ENCODE measurements around the gene CFDP1.

Gene CFDP1

GRCh38 chr16:75317532-75317931, 115.8 kb downstream of the CFDP1 start:
- DNase-seq = no peak

DNA sequence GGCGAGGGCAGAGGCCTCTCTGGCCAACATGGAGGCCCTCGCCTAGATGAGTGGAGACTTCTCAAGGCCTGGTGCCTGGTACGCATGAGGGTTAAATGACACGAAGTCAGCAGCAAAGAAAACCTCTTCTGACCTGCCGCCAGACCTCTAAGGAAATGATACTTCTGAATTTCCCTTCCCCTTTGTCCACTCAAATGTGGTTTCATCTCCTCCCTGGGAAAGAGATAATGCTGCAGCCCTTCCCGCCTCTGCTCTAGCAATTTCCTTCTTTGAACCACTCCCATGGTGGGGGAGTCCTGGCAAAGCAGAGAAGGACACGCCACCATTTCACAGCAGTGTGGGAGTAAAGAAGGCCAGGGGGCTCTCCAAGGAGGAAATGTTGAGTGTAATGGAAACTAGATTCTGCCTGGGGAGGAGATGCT, 116.2 kb downstream of the CFDP1 start:
- peak; percentile 27 to 28 for DNase-seq

- DNase-seq = no peak
These were observed 117.6 kb downstream of the CFDP1 start for GRCh38 chr16:75315539-75316306.

GRCh38 chr16:75312875-75313274, 120.4 kb downstream of the CFDP1 start:
- no peak for DNase-seq

DNA sequence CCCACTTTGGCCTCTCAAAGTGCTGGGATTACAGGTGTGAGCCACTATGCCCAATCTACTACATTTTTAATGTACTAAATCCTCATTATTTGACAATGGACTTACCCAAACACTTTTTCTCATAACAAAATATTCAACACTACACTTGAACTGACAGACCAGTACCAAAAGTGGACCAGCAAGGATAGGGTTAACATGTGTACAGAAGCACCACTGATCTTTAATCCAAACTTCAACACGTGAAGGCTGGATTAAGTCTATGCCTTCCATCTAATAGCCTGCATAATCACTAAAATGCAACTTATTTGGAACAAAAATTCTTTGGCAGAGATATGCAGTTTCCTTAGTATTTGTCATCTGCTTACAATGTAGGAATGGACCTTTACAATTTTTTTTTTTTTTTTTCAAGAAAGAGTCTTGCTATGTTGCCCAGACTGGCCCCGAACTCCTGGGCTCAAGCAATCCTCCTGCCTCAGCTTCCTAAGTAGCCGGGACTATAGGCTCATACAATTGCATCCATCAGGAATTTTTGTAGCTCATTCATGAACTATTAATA, 121.8 kb downstream of the CFDP1 start:
- no peak for DNase-seq

DNA sequence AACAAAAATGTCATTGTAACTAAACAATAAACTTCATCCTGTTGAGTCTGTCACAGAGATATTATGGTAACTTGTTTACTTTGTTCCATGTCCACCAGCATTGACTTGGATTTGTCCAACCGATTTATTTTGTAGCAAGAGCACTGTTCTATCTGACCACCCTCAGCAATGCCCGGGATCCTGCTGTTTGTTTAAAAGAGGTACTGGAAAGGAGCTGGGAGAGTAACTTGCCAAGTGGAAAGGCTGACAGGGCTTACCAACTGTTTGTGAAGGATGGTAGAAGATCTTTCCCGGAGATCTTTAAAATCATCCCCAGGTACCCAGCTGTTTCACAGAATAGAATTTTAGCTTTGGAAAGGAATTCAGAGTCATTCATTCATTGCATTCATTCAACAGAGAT, 122.8 kb downstream of the CFDP1 start:
- no peak for DNase-seq

DNA sequence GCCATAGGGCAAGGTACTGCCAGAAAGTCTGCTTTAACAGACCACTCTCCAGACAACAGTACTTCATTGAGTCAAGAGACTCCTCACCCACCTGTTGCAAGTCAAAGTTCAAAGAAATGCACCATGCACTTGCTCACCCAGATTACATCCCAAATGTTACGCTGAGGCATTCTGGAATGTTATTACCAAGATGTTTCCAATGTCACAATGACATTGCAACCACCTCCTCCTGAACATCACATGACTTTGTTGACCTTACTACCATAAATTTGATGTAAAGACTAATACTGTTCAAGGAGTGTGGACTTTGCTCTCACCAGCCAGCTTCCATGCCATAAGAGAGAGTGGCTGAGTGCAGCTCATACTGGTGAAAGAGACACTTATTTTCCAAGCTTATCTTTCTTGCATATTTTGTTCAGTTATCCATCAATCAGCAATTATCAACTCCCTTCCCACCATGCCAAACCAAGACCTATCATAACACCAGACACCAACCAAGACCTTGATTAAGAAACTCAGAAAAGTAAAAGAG, 123.3 kb downstream of the CFDP1 start:
- DNase-seq = no peak

GRCh38 chr16:75309156-75309555, 124.1 kb downstream of the CFDP1 start:
- no peak for DNase-seq

GRCh38 chr16:75308011-75308410, 125.3 kb downstream of the CFDP1 start:
- DNase-seq = no peak

DNA sequence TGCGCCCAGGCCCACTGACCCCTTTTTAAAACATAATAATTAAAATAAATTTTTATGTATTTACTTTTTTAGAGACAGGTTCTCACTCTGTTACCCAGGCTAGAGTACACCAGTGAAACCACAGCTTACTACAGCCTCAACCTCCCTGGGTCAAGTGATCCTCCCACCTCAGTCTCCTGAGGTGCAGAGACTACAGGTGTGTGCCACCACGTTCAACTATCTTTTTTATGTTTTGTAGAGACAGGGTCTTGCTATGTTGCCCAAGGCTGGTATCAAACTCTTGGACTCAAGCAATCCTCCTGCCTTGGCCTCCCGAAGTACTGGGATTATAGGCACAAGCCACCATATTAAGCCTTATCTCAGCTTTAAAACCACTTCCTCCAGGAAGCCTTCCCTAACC, 125.8 kb downstream of the CFDP1 start:
- no peak for DNase-seq

DNA sequence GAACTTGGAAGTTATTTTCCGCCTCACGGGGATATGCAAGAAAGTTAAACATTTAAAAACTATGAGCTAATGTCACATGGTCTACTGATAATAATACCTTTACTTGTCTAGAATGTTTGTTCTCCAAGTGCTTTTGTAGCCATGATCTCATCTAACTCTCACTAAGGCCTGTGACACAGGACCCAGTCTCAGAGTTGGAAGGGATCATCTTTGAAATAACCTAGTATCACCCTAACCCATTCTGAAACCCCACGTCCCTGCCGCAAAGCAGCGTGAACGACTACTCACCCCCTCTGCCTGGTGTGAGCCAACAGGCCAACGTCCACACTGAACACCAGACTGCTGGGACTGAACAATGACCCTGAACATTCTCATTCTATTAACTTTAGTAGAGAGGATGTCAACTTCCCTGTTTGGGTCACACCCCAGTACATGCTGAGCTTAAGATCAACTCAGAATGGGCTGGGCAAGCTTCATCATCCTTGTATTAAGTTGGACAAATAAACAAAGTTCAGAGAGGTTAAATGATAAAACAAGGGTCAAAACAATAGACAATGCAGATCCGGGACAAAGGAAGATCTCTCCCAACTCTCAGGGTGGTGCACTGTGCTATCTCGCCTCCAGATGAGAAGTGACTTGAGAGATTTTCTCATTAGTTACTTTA, 127.1 kb downstream of the CFDP1 start:
- DNase-seq = no peak

DNA sequence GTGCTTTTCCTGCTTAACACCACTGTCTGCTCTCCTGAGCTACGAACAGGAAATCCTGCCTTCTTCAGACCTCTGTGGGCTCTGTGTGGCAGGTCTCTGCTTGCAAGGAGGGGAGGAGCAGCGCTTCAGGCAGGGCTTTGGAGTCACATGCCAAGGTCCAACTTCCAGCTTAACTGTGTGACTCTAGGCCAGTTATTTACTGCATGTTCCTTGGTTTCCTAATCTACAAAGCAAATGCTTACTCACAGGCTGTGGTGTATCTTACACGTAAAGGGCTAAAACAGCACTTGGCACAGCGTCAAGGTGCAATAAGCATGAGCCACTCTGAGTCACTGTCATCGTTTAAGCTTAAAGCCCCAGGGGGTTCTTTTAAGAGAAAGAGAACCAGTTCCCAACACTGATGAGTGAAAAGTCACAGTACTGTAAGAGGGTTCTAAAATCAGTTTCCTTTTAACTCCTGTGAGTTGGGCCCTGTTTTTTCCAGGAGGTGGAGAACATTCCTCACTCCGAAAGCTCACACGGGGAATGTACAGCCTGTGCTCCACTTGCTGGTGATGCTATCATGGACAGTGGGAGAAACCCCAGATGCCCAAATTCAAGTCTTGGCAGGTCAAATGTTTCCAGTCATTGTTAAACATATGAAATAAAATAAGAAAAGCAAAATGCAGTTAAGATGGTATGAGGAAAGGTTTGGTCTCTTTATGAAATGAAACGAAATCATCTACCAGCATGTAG, 127.8 kb downstream of the CFDP1 start:
- peak; percentile 63 to 78 for DNase-seq

DNA sequence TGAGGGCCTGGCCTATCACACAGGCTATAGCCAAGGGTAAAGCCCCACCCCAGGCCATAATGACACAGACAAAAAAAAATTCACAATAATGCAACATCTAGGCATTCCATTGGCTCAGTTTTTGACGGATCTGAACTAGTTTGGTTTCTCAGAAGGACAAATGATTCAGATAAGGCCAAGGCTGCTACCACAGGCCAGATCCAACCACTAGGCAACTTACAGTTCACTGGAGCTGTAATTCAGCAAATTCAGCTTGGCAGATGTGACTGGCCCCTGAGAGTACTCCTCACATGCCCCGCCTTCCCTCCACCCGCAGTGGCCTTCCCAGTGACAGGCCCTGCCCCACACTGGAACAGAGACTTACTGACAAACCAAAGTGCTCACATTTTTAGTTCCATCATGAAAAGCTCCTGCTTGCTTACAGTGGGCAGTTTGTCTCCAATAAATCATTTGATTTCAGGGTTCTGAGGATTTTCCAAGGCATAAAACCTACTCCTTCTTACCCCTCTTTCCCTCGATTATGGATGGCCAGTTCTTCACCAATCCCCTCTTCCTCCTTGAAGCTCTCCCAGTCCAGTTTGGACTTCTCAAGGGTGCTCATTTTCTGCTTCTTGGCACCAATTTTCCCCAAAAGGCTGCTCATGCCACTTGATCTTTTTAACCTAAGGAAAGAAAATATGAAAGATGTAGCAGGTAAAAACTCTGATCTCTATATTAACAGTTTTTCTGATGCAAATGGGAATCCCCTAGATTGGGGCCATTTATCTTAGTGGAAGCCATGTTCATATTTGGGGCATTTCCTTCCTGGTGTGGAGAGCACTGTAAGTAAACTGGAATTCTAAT, 128.6 kb downstream of the CFDP1 start:
- no peak for DNase-seq

DNA sequence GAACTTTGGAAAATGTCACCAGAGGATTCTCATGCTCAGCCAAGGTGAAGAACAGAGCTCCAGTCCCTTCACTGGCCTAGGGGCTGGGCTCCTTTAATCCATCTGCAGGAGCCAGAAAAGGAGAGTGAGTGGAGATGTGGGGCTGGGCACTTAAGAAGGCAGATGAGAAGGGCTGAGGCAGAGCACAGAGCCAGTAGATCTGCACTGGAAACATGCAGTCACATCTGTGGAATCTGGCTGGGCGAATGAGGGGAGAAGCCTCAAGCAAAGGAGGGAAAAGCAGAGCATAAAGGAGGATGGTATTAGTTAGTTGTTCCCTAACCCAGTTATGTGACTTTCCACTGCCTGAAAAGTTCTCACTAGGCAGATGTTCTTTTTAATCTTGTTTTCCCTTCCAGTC, 131.5 kb downstream of the CFDP1 start:
- DNase-seq = no peak

- no peak for DNase-seq
These were observed 135.0 kb downstream of the CFDP1 start for GRCh38 chr16:75298267-75298666.

- no peak for DNase-seq
These were observed 136.7 kb downstream of the CFDP1 start for GRCh38 chr16:75296606-75297005.

DNA sequence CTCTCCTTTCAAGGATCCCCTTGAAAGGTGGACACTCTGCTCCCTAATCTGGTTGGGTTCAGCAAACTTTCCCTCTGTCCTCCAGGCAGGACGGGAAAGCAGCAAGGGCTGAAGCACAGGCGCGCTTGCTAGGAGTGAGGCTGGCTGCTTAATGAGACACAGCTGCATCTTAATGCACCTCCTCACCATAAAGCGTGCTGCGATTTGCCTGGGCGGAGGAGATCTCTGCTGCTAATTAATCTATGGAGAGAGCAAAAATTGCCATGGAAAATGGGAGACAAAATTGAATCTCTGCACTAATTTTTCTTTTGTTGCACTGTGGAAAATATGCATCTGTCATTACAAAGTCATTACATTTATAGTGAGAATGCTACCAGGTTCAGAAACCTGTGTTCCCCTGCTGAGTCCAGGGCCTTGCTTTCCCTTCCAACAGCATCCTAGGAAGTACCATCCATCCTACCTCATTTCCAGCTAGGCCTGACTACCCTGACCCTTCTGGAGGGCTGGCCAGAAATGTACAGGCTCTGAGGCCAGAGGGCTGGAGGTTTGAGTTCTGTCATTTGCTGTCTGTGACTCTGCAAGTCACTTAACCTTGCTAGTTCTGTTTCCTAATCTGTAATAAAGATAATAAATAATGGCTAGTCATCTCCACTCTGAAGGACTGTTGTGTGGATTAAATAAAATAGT, 138.4 kb downstream of the CFDP1 start:
- no peak for DNase-seq

GRCh38 chr16:75293772-75294171, 139.5 kb downstream of the CFDP1 start:
- DNase-seq = no peak

GRCh38 chr16:75293173-75293572, 140.1 kb downstream of the CFDP1 start:
- DNase-seq = no peak

GRCh38 chr16:75292691-75293090, 140.6 kb downstream of the CFDP1 start:
- no peak for DNase-seq

GRCh38 chr16:75289189-75289588, 144.1 kb downstream of the CFDP1 start:
- no peak for DNase-seq

Data from Kasumi-1 (cell line).